Stimulated activated CD8-positive, alpha-beta memory T cell treated with anti-CD3 and anti-CD28 coated beads, Interleukin-4, amount 100 ng/mL, for 48 hours (primary cell): ENCODE data around the gene NSUN7.
"Not testable (repeated sequence)": the region's sequence is repeated elsewhere in the genome, so short reads cannot be mapped to it uniquely, and the experiment has no call there.

Source experiments
- DNase-seq: peaks from one replicate; pipeline ENCODE4 v3.0.0-alpha.2; 2020

NSUN7 gene

GRCh38 chr4:40737879-40738278 is 11.9 kb upstream of the NSUN7 start:
- DNase-seq = no peak

GRCh38 chr4:40739347-40739746 is 10.4 kb upstream of the NSUN7 start:
- DNase-seq = no peak

- DNase-seq = no peak
Observed at GRCh38 chr4:40744218-40744617, 5.5 kb upstream of the NSUN7 start.

- no peak for DNase-seq
Observed at GRCh38 chr4:40745285-40745984, 4.3 kb upstream of the NSUN7 start.

GRCh38 chr4:40747207-40747835 is 2.4 kb upstream of the NSUN7 start:
- DNase-seq = no peak

- DNase-seq = no peak
Observed at GRCh38 chr4:40750461-40751258, 905 bp downstream of the NSUN7 start.

- no peak for DNase-seq
Observed at GRCh38 chr4:40755616-40756015, 5.9 kb downstream of the NSUN7 start.

- peak; percentile 58 for DNase-seq
Observed at GRCh38 chr4:40763228-40763716, 13.5 kb downstream of the NSUN7 start.

GRCh38 chr4:40769266-40769665 is 19.5 kb downstream of the NSUN7 start:
- DNase-seq = no peak

GRCh38 chr4:40778090-40778489 is 28.3 kb downstream of the NSUN7 start:
- no peak for DNase-seq

GRCh38 chr4:40782876-40783275 is 33.1 kb downstream of the NSUN7 start:
- no peak for DNase-seq

GRCh38 chr4:40785727-40786126 is 36.0 kb downstream of the NSUN7 start:
- no peak for DNase-seq

GRCh38 chr4:40788331-40788730 is 38.6 kb downstream of the NSUN7 start:
- no peak for DNase-seq

- no peak for DNase-seq
Observed at GRCh38 chr4:40789031-40789430, 39.3 kb downstream of the NSUN7 start.

GRCh38 chr4:40789771-40790170 is 40.0 kb downstream of the NSUN7 start:
- no peak for DNase-seq

GRCh38 chr4:40800064-40800463 is 50.3 kb downstream of the NSUN7 start:
- DNase-seq = no peak

GRCh38 chr4:40804598-40804997 is 54.8 kb downstream of the NSUN7 start:
- DNase-seq = no peak

GRCh38 chr4:40808926-40809457 is 59.2 kb downstream of the NSUN7 start:
- no peak for DNase-seq

GRCh38 chr4:40811956-40812355 is 62.2 kb downstream of the NSUN7 start:
- DNase-seq = no peak

GRCh38 chr4:40812386-40812785 is 62.6 kb downstream of the NSUN7 start:
- DNase-seq = no peak

GRCh38 chr4:40812856-40813255 is 63.1 kb downstream of the NSUN7 start:
- no peak for DNase-seq

- DNase-seq = not testable (repeated sequence)
Observed at GRCh38 chr4:40817157-40817556, 67.4 kb downstream of the NSUN7 start.

- no peak for DNase-seq
Observed at GRCh38 chr4:40820101-40820500, 70.3 kb downstream of the NSUN7 start.
